SK-N-SH treated with all-trans-retinoic acid at 6 μM for 48 hours (cell line): ENCODE results near the gene GBF1.

Experiments
- ATAC-seq: fragments of 200-7000 bp; cut with Tn5 transposase; 3 replicates; pipeline ENCODE4 v1.9.1; 2020; ENCODE audit warnings: mild to moderate bottlenecking, moderate library complexity
- ARNTL ChIP-seq: fragments of 450-650 bp; formaldehyde crosslinking; IDR thresholded peaks from 2 replicates; pipeline ENCODE4 v1.5.0; 2020; ENCODE audit warnings: low read depth, mild to moderate bottlenecking, moderate library complexity, borderline replicate concordance
- BACH2 ChIP-seq: fragments of 250-450 bp; sonication (Bioruptor Pico); IDR thresholded peaks from 2 replicates; pipeline ENCODE4 v1.9.0; 2021; ENCODE audit warnings: mild to moderate bottlenecking, borderline replicate concordance
- CSDC2 ChIP-seq: fragments of 250-450 bp; sonication (Bioruptor Pico); IDR thresholded peaks from 2 replicates; pipeline ENCODE4 v1.5.0; 2020; ENCODE audit warnings: mild to moderate bottlenecking, moderate library complexity
- ESRRG ChIP-seq: fragments of 250-450 bp; sonication (Bioruptor Pico); IDR thresholded peaks from 2 replicates; pipeline ENCODE4 v1.6.1; 2021; ENCODE audit warnings: mild to moderate bottlenecking
- GLIS3 ChIP-seq: fragments of 250-450 bp; sonication (Bioruptor Pico); IDR thresholded peaks from 2 replicates; pipeline ENCODE4 v1.5.0; 2020; ENCODE audit warnings: mild to moderate bottlenecking, moderate library complexity
- ISL1 ChIP-seq: fragments of 250-450 bp; sonication (Bioruptor Pico); IDR thresholded peaks from 2 replicates; pipeline ENCODE4 v2.1.2; 2022; ENCODE audit warnings: mild to moderate bottlenecking, moderate library complexity
- OSR1 ChIP-seq: fragments of 250-450 bp; sonication (Bioruptor Pico); IDR thresholded peaks from 2 replicates; pipeline ENCODE4 v1.8.0; 2022; ENCODE audit warnings: moderate library complexity, mild to moderate bottlenecking, inconsistent platforms
- POU6F1 ChIP-seq: fragments of 250-450 bp; sonication (Bioruptor Pico); IDR thresholded peaks from 2 replicates; pipeline ENCODE4 v1.8.0; 2021; ENCODE audit warnings: low read depth, mild to moderate bottlenecking, moderate library complexity, borderline replicate concordance
- RARB ChIP-seq: fragments of 250-450 bp; sonication (Bioruptor Pico); IDR thresholded peaks from 2 replicates; pipeline ENCODE4 v1.8.0; 2021; ENCODE audit warnings: mild to moderate bottlenecking, moderate library complexity
- SNAI2 ChIP-seq: fragments of 250-450 bp; sonication (Bioruptor Pico); IDR thresholded peaks from 2 replicates; pipeline ENCODE4 v1.5.0; 2020; ENCODE audit warnings: mild to moderate bottlenecking, moderate library complexity
- TCF4 ChIP-seq: fragments of 250-450 bp; sonication (Bioruptor Pico); IDR thresholded peaks from 2 replicates; pipeline ENCODE4 v1.8.0; 2021; ENCODE audit warnings: mild to moderate bottlenecking, moderate library complexity, borderline replicate concordance
- TOX ChIP-seq: fragments of 250-450 bp; sonication (Bioruptor Pico); IDR thresholded peaks from 2 replicates; pipeline ENCODE4 v1.8.0; 2021; ENCODE audit warnings: mild to moderate bottlenecking, moderate library complexity, borderline replicate concordance
- TSHZ2 ChIP-seq: fragments of 250-450 bp; sonication (Bioruptor Pico); IDR thresholded peaks from 2 replicates; pipeline ENCODE4 v1.5.0; 2020; ENCODE audit warnings: mild to moderate bottlenecking, moderate library complexity
- ZC3H10 ChIP-seq: fragments of 250-450 bp; sonication (Bioruptor Pico); IDR thresholded peaks from 2 replicates; pipeline ENCODE4 v1.5.1; 2021; ENCODE audit warnings: mild to moderate bottlenecking, moderate library complexity
- ZFP3 ChIP-seq: fragments of 250-450 bp; sonication (Bioruptor Pico); IDR thresholded peaks from 2 replicates; pipeline ENCODE4 v1.5.0; 2020; ENCODE audit warnings: mild to moderate bottlenecking, moderate library complexity
- ZFP30 ChIP-seq: fragments of 450-650 bp; formaldehyde crosslinking; IDR thresholded peaks from 2 replicates; pipeline ENCODE4 v1.5.0; 2022; ENCODE audit warnings: mild to moderate bottlenecking, moderate library complexity
- ZNF565 ChIP-seq: fragments of 450-650 bp; formaldehyde crosslinking; conservative IDR thresholded peaks from 2 replicates; pipeline ENCODE4 v1.5.0; 2020; ENCODE audit warnings: low read depth, mild to moderate bottlenecking, moderate library complexity
- ZNF70 ChIP-seq: fragments of 450-650 bp; formaldehyde crosslinking; IDR thresholded peaks from 2 replicates; pipeline ENCODE4 v1.5.0; 2020; ENCODE audit warnings: mild to moderate bottlenecking, moderate library complexity
- ZNF8 ChIP-seq: fragments of 450-650 bp; formaldehyde crosslinking; IDR thresholded peaks from 2 replicates; pipeline ENCODE4 v1.5.0; 2020; ENCODE audit warnings: mild to moderate bottlenecking, moderate library complexity
- TF ChIP-seq, protein P1 (sequence below): fragments of 250-450 bp; sonication (Bioruptor Pico); IDR thresholded peaks from 2 replicates; pipeline ENCODE4 v1.8.0; 2020; ENCODE audit warnings: mild to moderate bottlenecking, moderate library complexity, borderline replicate concordance
- TF ChIP-seq, protein P2 (sequence below): fragments of 250-450 bp; sonication (Bioruptor Pico); IDR thresholded peaks from 2 replicates; pipeline ENCODE4 v1.5.1; 2021; ENCODE audit warnings: mild to moderate bottlenecking, moderate library complexity
- TF ChIP-seq, protein P3 (sequence below): fragments of 250-450 bp; sonication (Bioruptor Pico); IDR thresholded peaks from 2 replicates; pipeline ENCODE4 v1.5.1; 2020; ENCODE audit warnings: low read depth, mild to moderate bottlenecking, moderate library complexity

GBF1 gene

DNA sequence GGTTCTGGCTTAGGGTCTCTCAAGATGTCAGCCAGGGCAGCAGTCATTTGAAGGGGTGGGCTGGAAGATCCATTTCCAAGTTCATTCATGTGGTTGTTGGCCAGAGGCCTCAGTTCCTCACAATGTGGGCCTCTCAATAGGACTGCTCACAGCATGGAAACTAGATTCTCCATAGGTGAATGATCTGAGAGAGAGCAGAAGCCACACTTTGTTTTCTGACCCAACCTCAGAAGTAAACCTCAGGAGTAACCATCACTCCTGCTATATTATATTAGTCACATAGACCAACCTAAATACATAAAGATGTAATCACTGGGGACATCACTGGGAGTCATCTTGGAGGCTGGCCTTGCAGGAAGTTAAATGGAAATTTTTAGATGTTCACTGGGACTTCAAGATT lies 42.2 kb downstream of the GBF1 start:
- TF ChIP-seq CSDC2 (CRISPR knock-in tag) (no peak), SNAI2 (no peak), TSHZ2 (no peak), ESRRG (CRISPR knock-in tag) (no peak), ZNF565 (no peak), TCF4 (no peak), OSR1 (CRISPR knock-in tag) (no peak), POU6F1 (CRISPR knock-in tag) (no peak), ZFP3 (CRISPR knock-in tag) (no peak), BACH2 (no peak), RARB (CRISPR knock-in tag) (no peak), TOX (CRISPR knock-in tag) (no peak), ZFP30 (CRISPR knock-in tag) (no peak), GLIS3 (CRISPR knock-in tag) (no peak), ZNF8 (CRISPR knock-in tag) (no peak), ARNTL (CRISPR knock-in tag) (no peak), ISL1 (CRISPR knock-in tag) (no peak)
- TF ChIP-seq, protein P1, sequence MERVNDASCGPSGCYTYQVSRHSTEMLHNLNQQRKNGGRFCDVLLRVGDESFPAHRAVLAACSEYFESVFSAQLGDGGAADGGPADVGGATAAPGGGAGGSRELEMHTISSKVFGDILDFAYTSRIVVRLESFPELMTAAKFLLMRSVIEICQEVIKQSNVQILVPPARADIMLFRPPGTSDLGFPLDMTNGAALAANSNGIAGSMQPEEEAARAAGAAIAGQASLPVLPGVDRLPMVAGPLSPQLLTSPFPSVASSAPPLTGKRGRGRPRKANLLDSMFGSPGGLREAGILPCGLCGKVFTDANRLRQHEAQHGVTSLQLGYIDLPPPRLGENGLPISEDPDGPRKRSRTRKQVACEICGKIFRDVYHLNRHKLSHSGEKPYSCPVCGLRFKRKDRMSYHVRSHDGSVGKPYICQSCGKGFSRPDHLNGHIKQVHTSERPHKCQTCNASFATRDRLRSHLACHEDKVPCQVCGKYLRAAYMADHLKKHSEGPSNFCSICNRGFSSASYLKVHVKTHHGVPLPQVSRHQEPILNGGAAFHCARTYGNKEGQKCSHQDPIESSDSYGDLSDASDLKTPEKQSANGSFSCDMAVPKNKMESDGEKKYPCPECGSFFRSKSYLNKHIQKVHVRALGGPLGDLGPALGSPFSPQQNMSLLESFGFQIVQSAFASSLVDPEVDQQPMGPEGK (CRISPR knock-in tag): no peak

GRCh38 chr10:102287991-102288390 lies 42.7 kb downstream of the GBF1 start:
- TF ChIP-seq ISL1 (CRISPR knock-in tag) (no peak), ZFP3 (CRISPR knock-in tag) (no peak), RARB (CRISPR knock-in tag) (no peak), OSR1 (CRISPR knock-in tag) (no peak), GLIS3 (CRISPR knock-in tag) (no peak), ZNF70 (CRISPR knock-in tag) (no peak), ARNTL (CRISPR knock-in tag) (no peak), ZFP30 (CRISPR knock-in tag) (no peak), POU6F1 (CRISPR knock-in tag) (no peak), ESRRG (CRISPR knock-in tag) (no peak), TSHZ2 (no peak), ZNF565 (no peak), TCF4 (no peak), ZC3H10 (CRISPR knock-in tag) (no peak), ZNF8 (CRISPR knock-in tag) (no peak), CSDC2 (CRISPR knock-in tag) (no peak), BACH2 (no peak)
- TF ChIP-seq, protein P1 (CRISPR knock-in tag): no peak
- TF ChIP-seq, protein P2, sequence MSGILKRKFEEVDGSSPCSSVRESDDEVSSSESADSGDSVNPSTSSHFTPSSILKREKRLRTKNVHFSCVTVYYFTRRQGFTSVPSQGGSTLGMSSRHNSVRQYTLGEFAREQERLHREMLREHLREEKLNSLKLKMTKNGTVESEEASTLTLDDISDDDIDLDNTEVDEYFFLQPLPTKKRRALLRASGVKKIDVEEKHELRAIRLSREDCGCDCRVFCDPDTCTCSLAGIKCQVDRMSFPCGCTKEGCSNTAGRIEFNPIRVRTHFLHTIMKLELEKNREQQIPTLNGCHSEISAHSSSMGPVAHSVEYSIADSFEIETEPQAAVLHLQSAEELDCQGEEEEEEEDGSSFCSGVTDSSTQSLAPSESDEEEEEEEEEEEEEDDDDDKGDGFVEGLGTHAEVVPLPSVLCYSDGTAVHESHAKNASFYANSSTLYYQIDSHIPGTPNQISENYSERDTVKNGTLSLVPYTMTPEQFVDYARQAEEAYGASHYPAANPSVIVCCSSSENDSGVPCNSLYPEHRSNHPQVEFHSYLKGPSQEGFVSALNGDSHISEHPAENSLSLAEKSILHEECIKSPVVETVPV: no peak
- TF ChIP-seq, protein P3, sequence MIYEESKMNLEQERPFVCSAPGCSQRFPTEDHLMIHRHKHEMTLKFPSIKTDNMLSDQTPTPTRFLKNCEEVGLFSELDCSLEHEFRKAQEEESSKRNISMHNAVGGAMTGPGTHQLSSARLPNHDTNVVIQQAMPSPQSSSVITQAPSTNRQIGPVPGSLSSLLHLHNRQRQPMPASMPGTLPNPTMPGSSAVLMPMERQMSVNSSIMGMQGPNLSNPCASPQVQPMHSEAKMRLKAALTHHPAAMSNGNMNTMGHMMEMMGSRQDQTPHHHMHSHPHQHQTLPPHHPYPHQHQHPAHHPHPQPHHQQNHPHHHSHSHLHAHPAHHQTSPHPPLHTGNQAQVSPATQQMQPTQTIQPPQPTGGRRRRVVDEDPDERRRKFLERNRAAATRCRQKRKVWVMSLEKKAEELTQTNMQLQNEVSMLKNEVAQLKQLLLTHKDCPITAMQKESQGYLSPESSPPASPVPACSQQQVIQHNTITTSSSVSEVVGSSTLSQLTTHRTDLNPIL (CRISPR knock-in tag): no peak
- no peak for ATAC-seq

More for the DNA sequence above, 42.2 kb downstream of the GBF1 start:
- ATAC-seq: no peak
